ENCODE data around the gene ITPKB.
A peak's percentile ranks its signal among the peaks of the same experiment; 100 is the strongest.
"Not testable (repeated sequence)": the region's sequence is repeated elsewhere in the genome, so short reads cannot be mapped to it uniquely, and the experiment has no call there.

Gene ITPKB

GRCh38 chr1:226651041-226651731, 87.9 kb downstream of the ITPKB start:
- no peak for DNase-seq (ENCODE audit: low read depth in 2 of 2)

DNA sequence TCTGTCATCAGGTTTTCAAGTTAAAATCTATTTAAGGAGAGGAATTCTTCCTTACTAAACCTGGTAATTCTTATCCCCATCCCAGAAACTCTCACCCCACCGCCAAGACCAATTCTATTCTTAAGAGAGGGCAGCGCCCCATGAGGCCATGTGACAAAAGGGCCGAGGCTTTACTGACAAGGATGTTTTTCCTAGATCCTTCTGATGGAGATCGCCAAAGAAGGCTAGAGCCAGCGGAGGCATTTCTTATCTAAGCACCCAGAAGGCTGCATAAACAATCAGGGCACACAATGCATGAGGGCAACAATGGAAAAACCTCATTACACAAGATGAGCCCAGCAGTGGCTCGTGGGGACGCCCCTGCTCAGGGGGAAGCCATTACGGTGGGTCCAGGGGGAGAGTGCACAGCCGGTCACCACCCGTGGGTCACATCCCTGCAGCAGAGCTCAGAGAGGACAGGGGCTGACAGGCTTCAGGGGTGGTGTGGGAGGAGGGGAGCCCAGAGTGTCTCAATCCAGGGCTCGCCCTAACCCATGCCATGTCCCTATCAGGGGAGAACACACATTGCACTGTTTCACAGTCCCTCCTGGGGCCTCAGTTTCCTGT, 88.7 kb downstream of the ITPKB start:
- DNase-seq (ENCODE audit: low read depth in 2 of 2), result no peak

DNA sequence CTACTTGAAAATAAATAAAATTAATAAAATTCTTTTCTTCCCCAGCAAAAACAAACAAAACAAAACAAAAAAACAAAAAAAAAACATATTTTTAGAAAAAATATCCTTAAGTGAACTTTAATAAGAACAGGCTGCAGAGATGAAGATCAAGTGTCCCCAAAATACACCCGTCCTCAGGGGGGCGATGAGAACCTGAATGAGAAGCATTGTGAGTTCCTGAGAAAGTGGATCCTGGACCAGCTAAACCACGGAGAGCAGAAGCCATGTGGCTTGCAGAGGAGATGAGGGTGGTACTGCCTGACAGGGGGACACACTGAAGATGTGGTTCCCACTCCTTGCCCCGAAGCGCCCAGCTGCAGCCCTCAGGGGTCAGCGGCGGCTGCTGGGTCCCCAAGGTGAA, 89.3 kb downstream of the ITPKB start:
- DNase-seq (ENCODE audit: low read depth in 2 of 2), result no peak

- DNase-seq (ENCODE audit: low read depth in 2 of 2), result no peak
Measured at GRCh38 chr1:226649244-226649643, 89.8 kb downstream of the ITPKB start.

- no peak for DNase-seq (ENCODE audit: low read depth in 2 of 2)
Measured at GRCh38 chr1:226648421-226648820, 90.7 kb downstream of the ITPKB start.

DNA sequence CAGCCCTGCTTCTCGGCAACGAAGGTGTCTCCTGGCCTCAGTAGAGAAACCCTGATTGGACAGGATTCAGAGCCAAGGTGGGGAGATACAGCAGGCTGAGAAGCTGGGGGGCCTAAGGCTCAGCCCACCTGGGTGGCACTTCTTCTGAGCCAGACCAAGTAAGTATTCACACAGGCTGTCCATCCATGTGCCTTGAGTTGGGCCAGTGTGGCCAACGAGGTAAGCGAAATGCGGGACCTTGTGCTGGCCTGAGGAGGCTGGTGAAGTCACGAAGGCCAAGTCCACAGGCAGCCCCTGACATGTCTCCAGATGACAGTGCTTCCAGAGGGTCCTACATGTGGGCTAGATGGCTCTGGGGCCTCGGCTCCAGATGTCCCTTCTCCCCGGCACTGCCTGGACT, 91.4 kb downstream of the ITPKB start:
- no peak for DNase-seq (ENCODE audit: low read depth in 2 of 2)

- DNase-seq (ENCODE audit: low read depth in 2 of 2), result no peak
Measured at GRCh38 chr1:226646870-226647449, 92.1 kb downstream of the ITPKB start.

GRCh38 chr1:226646026-226646869, 92.8 kb downstream of the ITPKB start:
- no peak for DNase-seq (ENCODE audit: low read depth in 2 of 2)

DNA sequence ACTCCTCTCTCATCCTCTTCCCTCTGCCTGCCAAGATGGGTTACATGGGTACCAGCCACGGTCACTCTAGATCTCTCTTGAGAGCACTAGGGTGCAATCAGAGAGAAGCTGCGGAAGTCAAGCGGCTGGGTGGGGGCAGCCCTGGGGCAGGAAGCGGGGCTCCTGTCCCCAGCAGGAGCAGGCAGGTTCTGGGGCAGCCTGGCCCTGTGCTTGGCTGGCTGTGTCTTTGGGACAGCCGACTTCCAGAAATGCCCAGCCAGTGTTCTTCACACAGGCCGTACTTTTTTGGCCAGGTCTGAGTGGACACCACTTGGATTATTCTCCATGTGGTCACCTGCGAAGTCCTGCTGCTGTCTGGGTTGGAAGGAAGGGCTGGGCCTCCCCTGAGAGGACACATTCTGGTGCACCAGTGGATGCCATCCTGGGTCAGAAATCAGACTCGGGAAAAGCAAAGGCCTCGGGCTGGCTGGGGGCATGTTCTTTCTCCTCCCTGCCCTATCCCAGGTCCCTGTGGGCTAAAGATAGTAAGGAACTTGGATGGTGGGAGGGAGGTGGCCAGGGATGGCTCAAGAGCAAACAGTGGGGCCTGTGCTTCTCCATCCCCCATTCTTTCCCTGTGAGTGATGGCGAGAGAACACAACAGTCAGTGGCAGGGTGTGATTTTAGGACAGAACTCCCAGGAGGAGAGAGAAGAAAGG, 93.7 kb downstream of the ITPKB start:
- DNase-seq (ENCODE audit: low read depth in 2 of 2), result no peak

DNA sequence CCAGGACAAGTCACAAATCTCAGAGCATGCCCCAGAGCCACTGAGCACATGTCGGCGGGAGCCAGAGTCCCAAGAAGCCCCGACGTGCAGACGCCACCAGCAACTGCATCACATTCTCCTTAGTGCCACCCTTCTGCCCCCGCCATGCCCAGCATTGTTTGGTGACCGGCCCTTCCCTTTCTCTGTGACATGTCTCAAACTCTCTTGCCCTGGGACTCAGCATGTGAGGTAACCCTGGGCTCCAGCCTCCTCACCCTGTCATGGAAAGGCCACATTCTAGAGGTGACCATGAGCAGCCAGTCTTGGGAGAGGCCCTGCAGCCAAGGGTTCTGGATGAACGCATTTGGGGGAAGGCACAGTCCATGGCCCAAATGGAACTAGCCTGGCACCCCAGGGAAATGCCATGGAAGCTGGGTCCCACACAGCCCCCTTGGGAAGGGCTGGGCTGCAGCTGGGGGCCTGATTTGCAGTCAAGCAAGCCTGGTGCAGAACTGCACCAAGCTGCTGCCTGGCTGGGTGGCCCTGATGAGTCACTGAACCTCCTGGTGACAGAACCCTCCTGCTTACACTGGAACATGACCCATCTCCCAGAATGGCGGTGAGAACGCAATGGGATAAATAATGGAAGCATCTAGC, 94.4 kb downstream of the ITPKB start:
- no peak for DNase-seq (ENCODE audit: low read depth in 2 of 2)

GRCh38 chr1:226643611-226644540, 95.2 kb downstream of the ITPKB start:
- DNase-seq (ENCODE audit: low read depth in 2 of 2), result no peak

- DNase-seq (ENCODE audit: low read depth in 2 of 2), result peak; percentile 68 to 72
Measured at GRCh38 chr1:226643177-226643576, 95.9 kb downstream of the ITPKB start.

DNA sequence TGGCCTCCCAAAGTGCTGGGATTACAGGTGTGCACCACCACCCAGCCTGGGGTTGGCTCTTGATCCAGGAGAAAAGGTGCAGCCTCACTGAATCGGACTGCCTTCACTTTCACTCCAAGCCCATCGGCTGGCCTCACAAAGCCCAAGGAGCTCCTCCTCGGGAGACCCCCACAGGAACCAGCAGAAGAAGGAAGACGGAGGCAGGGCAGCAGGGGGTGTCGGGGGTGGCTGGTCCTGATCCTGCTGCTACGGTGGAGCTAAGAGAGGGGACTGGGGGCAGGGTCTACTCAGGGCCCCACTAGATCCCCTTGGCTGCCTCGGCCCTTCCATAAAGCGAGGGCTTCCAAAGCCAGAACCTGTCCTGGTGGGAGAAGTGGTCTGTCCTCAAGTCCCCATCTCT, 96.7 kb downstream of the ITPKB start:
- no peak for DNase-seq (ENCODE audit: low read depth in 2 of 2)

DNA sequence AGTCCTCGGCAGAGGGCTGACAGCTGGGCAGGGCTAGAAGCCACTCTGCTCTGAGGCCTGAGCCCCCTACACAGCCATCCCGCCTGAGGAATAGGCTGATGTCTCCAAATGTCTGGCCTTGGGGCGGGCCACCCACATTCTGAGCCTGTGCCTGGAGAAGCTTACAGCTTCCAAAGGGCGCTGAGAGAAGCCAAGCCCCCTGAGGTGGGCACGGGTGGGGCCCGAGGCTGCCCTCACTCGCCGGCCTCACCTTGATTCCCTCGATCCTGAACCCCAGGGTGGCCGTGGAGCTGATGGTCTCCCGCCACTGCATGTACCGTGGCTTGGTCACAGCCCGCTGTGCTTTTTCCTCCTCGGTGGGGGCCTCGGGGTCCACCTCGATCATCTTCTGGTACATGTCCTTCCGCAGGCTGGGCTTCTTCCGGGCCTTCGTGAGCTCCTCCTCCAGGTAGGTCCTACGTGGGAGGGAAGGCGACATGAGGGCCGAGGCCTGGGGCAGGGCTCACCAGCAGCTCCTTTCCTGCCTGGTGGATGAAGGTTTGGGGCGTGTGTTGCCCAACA, 97.3 kb downstream of the ITPKB start:
- no peak for DNase-seq (ENCODE audit: low read depth in 2 of 2)

DNA sequence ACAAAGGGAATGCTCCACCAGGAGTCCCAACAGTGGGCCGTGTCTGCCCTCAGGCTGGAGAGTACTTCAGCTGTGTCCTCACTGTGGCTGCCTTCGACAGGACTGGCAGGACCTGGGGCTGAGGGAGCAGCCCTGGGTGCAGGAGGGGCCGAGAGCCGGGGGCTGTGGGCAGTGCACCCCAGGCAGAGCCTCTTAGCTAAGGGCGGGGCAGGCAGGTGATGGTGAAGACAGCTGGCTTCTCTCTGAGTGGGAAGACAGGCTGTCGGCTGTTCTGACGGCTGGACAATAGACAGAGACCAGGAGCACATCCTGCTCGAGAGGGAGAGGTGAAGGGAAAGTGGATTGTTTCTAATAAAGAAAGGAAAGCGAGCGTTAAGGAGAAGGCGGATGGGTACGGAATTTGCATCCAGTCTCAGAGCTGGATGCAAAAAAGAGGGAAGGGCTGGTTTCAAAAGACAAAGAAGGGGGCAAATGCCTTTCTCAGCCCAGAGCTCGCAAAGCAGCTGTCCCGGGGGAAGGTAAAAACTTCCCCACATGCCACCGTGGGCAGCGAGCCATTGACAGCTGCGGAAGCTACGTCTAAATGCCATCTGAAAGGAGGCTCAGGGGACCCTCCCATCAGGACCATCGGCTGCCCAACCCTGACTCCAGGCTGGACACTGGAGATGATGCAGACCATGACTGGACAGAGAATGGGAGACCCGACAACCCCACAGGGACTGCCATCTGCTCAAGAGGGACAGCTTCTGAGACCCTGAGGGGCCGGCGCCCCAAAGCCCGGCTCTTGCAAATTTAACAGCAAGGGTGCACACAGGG, 98.6 kb downstream of the ITPKB start:
- DNase-seq (ENCODE audit: low read depth in 2 of 2), result no peak

- DNase-seq (ENCODE audit: low read depth in 2 of 2), result no peak
Measured at GRCh38 chr1:226639631-226640061, 99.4 kb downstream of the ITPKB start.

GRCh38 chr1:226639206-226639605, 99.9 kb downstream of the ITPKB start:
- DNase-seq (ENCODE audit: low read depth in 2 of 2), result not testable (repeated sequence)

DNA sequence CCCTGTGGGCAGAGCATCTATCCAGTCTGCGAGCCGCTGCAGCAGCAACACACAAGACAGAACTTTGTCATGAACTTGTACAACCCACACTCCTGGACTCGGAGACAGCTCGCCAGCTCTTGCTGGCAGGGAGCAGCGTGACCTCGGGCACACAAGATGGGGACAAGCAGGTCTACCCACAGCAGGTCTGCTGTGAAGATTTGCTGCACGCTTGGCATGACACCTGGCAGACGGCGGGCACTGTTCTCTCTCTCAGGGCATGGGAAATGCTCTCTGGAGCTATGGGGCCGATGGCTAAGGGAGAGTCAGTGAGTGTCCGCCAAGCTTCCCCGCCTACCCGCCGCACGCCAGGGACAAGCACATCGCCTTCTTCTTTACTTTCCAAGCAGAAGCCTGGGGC, 100.5 kb downstream of the ITPKB start:
- DNase-seq (ENCODE audit: low read depth in 2 of 2), result no peak

DNA sequence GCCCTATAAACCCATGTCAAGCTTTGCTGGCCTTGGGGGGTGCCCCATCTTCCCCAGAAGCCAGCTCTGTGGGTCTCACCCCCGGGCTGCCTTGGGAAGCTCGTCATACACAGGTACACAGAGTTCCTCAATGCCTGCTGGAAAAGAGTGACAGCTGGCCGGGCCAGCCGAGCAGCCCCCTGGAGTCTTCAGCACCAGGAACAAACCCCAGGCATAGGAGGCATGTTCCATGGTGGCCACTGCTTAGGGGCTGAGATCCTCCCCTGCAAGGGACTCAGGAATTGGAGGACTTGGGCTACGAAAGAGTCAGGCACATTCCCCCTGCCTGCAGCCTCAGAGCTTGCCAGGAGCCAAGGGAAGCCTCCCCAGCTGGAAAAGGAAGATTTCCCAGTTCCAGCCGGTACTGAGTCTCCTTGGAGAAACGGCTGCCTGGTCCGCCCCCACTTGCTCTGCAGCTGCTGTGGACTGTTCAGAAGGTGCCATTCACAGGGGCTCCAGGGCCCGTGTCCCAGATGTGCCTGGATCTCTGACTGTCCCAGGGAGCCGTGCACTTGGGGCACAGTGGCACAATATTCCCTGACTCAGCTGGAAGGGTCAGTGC, 101.0 kb downstream of the ITPKB start:
- no peak for DNase-seq (ENCODE audit: low read depth in 2 of 2)
